T follicular helper cell (primary cell): ENCODE results near the gene ARHGEF7.

Experiments
- DNase-seq: peaks from one replicate; pipeline ENCODE4 v3.0.0-alpha.2; 2020; ENCODE audit warnings: low read depth

The ARHGEF7 gene

GRCh38 chr13:111325146-111325890, 210.2 kb downstream of the ARHGEF7 start:
- no peak for DNase-seq

GRCh38 chr13:111325941-111326620, 211.0 kb downstream of the ARHGEF7 start:
- DNase-seq = no peak

DNA sequence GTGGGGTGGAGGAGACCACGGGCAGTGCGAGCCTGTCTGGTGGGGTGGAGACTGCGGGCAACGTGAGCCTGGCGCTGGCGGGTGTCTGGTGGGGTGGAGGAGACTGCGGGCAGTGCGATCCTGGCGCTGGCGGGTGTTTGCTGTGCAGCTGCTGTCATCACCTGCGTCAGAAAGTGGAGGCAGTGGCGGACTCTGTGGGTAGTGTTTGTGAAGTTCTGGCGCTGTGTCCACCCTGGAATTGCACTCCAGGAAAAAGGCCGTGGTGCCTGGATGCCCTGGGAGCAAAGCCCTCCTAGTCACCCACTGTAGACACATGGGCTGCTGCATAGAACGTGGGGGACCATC, 211.5 kb downstream of the ARHGEF7 start:
- no peak for DNase-seq

DNA sequence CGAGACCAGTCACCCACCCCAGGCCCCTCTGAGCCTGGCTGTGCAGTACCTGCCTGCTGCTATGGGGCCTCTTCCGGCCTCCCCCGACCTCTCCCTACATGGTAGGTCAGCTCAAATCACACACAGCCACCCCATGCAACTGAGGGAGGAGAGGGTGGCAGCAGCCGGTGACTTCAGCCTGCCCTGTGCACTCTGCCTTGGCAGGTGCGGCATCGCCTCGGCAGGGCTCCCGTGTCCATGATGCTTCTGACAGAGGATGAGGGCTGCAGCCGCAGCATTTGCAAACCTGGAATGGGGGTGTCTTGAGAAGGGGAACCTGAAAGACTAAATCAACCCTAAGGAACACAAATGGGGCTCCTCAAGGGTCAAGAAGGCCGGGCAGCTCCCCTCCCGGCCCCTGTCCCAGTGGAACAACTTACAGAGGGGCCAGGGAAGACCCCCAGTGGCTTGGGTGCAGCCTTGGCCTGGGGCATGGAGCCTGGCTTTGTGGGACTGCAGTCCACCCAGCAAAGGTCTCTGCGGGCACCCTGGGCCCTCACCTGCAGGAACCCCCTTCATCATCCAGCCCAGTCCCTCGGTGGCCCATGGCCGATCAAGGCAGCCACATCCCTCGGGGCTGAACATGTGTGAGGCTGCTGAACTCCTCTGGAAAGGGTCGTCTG, 212.0 kb downstream of the ARHGEF7 start:
- DNase-seq = no peak

- DNase-seq = no peak
Measured at GRCh38 chr13:111327730-111328573, 212.8 kb downstream of the ARHGEF7 start.

GRCh38 chr13:111328574-111329410, 213.7 kb downstream of the ARHGEF7 start:
- DNase-seq = no peak

- no peak for DNase-seq
Measured at GRCh38 chr13:111329641-111330040, 214.5 kb downstream of the ARHGEF7 start.

DNA sequence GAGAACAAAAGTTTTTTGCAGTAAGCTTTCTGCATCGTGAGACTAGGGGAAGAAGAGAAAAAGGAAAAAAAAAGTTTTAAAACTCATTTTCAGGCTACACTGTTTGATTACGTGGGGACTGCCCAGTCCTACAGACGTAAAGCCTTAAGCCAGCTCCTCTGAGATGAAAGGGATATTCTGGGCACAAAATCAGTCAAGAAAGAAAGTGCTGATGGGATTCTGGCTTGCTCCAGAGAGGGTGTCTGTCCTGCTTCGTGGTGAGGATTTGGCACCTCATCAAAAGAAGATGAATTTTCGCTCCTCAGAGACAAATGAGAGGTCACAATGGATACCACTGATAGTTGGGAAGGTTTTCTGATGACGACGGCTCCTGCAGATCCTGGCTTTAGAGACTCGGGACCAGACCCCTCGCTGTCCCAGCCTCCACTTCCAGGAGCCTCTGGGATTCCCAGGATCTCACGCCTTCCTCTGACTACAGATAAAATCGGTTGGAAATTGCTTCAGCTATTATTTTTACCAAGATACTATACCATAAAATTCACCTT, 215.0 kb downstream of the ARHGEF7 start:
- no peak for DNase-seq

DNA sequence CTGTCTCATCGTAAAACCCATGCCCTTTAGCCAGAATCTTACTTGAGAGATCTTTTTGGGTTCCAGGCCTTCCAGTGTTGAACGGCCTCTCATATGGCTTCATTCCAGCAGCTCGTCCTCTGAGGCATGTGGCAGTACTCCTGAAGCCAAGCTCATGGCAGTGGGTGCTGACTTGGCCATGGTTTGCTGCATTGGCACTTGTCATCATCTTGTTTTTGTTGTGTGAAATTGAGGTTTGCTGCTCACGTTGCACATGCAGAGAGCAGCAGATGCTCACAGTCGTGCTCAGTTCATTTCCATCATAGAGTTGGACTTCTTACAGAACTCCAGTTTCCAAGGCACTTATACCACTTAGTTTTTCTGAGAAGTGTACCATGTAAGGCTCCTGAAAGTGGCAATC, 220.2 kb downstream of the ARHGEF7 start:
- DNase-seq = no peak

DNA sequence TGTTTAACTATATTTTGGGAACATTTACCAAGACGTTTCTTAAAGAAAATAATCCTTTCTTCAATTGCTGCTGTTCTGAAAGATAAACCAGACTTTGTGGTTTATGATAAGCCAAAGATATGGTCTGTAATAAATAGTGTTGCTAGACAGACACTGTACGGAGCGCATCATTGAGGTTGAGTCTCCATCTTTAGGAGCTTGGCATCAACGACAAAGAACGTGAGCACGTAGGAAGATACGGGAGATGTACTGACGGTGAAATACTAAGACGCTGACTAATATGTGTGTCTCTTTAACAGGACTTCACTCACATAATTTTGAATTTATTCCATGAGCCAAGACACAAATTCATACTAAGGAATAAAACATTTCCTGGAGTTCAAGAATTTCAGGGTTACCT, 221.6 kb downstream of the ARHGEF7 start:
- DNase-seq = no peak

DNA sequence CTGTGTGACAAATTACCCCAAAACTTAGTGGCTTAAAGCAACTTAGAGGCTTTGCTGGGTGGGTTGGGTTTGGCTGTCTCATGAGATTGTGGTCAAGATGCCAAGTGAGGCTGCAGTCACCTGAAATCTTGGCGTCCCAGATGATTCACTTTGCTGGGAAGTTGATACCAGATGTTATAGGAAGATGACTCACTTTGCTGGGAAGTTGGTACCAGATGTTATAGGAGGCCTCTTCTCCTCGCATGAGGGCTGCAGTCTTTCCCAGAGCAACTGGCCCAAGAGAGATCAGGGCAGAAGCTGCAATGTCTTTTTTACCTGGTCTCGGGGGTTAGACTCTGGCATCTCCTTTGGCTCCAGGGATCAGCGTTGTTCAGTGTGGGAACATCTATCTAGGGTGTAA, 222.1 kb downstream of the ARHGEF7 start:
- no peak for DNase-seq

- DNase-seq = no peak
Measured at GRCh38 chr13:111337741-111338140, 222.6 kb downstream of the ARHGEF7 start.

DNA sequence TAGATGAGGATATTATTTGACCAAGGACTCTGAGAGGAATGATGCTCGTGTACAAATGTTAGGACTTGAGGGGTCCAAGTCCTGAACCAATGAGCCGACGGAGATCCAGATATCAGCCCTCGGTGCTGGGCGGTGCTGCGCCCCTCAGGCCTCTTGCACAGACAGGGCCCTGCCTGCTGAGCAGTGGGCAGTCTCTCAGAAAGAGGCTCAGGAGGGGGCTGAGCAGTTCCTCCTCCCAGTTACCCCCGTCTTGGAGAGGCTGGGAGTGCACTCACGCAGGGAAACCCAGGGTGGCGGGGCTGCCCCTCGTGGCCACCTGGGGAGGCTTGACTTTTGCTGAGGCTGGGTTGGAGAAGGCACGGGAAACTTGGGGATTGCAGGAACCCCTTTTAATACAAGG, 223.7 kb downstream of the ARHGEF7 start:
- DNase-seq = no peak

- no peak for DNase-seq
Measured at GRCh38 chr13:111339366-111340143, 224.4 kb downstream of the ARHGEF7 start.

GRCh38 chr13:111341886-111342285, 226.8 kb downstream of the ARHGEF7 start:
- no peak for DNase-seq

DNA sequence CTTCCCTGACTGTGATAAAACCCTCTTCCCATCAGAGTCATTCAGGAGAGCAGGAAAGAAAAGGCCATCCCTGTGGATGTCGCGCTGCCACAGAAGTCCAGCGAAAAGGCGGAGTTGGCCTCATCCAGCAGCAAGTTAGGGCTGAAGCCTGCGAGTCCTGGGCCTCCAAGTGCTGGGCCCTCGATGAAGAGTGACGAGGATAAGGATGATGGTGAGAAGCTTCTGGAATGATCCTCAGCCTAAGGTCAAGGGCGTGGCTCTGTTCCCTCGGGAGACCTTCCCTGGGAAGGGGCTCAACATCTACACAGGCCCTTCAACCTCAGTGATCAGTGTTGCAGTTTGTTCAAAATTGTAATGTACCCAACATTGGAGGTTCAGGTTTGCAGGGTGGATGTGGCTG, 227.6 kb downstream of the ARHGEF7 start:
- DNase-seq = no peak

DNA sequence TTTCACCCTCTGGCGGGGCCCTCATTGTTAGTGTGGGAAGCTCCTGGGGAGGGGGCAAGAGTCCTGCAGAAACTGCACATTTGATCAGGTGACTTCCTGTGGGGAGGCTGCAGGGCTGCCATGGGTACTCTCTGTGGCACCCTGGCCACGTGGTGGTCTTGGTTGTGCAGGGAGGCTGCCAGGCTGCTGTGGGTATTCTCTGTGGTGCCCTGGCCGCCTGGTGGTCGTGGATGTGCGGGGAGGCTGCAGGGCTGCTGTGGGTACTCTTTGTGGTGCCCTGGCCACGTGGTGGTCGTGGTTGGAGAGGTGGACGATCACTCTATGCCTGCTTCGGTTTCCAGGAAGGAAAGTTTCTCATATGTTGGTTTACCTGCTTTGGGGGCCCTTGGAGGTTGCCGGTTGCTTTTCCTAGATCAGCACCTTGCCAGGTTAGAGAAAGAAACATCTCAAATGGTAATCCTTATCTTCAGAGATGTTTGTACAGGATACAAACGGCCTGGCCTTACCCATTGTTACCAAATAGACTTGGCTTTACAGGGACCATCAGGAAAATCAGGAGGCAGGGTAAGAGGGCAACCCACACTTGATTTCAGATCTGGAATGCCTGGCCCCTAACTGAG, 228.2 kb downstream of the ARHGEF7 start:
- no peak for DNase-seq

DNA sequence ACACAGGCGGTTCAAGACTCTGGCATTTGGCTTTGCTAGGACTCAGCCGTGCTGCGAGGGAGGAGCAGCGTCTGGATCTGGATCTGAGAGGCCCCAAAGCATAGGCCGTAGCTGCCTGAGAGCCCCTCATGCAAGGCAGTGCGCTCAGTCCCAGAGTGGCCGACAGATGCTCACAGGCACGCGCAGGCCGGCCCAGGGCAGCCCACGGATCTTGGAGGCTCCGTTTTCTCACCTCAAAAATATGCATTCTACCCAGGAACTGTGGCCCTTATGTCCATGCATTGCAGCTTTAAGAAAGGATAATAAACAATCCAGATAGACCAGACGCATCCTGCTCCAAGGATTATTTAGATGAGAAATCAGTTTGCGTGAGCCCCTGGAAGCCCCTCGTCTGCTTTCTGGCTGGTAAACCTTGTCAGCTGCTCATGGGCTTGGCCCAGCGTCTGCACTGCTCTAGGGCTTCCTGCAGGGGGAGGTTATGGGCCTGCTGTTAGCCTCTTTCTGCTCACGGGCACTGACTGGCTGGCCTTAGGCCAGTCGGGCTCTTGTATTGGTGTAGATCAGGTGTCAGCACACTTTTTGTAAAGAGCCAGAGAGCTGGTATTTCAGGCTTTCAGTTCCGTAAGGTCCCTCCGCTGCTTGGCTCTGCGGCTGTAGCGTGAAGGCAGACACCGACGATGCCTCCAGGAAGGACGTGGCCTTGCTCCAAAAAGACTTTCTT, 229.5 kb downstream of the ARHGEF7 start:
- no peak for DNase-seq

GRCh38 chr13:111345682-111346081, 230.6 kb downstream of the ARHGEF7 start:
- DNase-seq = no peak
